ENCODE data around the gene LZTS2. TPM values are rescaled to one million over a fixed set of nuclear protein-coding genes. Genes with fewer than 3 reads are reported as not detected.
A peak's percentile ranks its signal among the peaks of the same experiment; 100 is the strongest.

LZTS2 gene
- total RNA-seq, 1 donor from 2014 or later: 83.2 TPM

- DNase-seq (ENCODE audit: low spot score, unreplicated experiment): no peak
- peaks cover 19% of the 10 kb centered on the region for H3K36me3 Mint-ChIP-seq (ENCODE audit: insufficient read depth)
Observed at GRCh38 chr10:100976906-100977305, 22.7 kb upstream of the LZTS2 start.

GRCh38 chr10:100977436-100977835 lies 22.2 kb upstream of the LZTS2 start:
- TF ChIP-seq CTCF (IDR thresholded peaks at IDR 0.05; ENCODE audit: unreplicated experiment): no peak
- no peaks in the 10 kb centered on the region for H3K27me3 Mint-ChIP-seq
- no peak overlapping the region for H3K4me3 Mint-ChIP-seq (ENCODE audit: low read depth)
- DNase-seq (ENCODE audit: low spot score, unreplicated experiment): no peak
- peaks cover 22% of the 10 kb centered on the region for H3K36me3 Mint-ChIP-seq (ENCODE audit: insufficient read depth)
- no peaks in the 10 kb centered on the region for H3K9me3 Mint-ChIP-seq (ENCODE audit: low read depth)
- H3K27ac Mint-ChIP-seq: no peak overlapping the region
- H3K4me1 Mint-ChIP-seq (ENCODE audit: low read depth): peaks cover 7% of the 10 kb centered on the region

More at GRCh38 chr10:100976906-100977305, 22.7 kb upstream of the LZTS2 start:
- TF ChIP-seq CTCF (IDR thresholded peaks at IDR 0.05; ENCODE audit: unreplicated experiment): no peak
- H3K27me3 Mint-ChIP-seq: no peaks in the 10 kb centered on the region
- peaks cover 12% of the 10 kb centered on the region for H3K4me1 Mint-ChIP-seq (ENCODE audit: low read depth)
- no peaks in the 10 kb centered on the region for H3K9me3 Mint-ChIP-seq (ENCODE audit: low read depth)
- no peak overlapping the region for H3K4me3 Mint-ChIP-seq (ENCODE audit: low read depth)
- peak overlapping the region; percentile 78 for H3K27ac Mint-ChIP-seq

GRCh38 chr10:100978121-100978900 lies 21.3 kb upstream of the LZTS2 start:
- H3K4me3 Mint-ChIP-seq (ENCODE audit: low read depth): no peak overlapping the region
- no peak overlapping the region for H3K27ac Mint-ChIP-seq
- TF ChIP-seq CTCF (IDR thresholded peaks at IDR 0.05; ENCODE audit: unreplicated experiment): no peak
- no peaks in the 10 kb centered on the region for H3K27me3 Mint-ChIP-seq
- H3K36me3 Mint-ChIP-seq (ENCODE audit: insufficient read depth): peaks cover 23% of the 10 kb centered on the region
- peaks cover 3% of the 10 kb centered on the region for H3K4me1 Mint-ChIP-seq (ENCODE audit: low read depth)
- no peaks in the 10 kb centered on the region for H3K9me3 Mint-ChIP-seq (ENCODE audit: low read depth)
- no peak for DNase-seq (ENCODE audit: low spot score, unreplicated experiment)

GRCh38 chr10:100978901-100979195 lies 20.8 kb upstream of the LZTS2 start:
- peaks cover 3% of the 10 kb centered on the region for H3K4me1 Mint-ChIP-seq (ENCODE audit: low read depth)
- H3K27me3 Mint-ChIP-seq: no peaks in the 10 kb centered on the region
- no peak overlapping the region for H3K27ac Mint-ChIP-seq
- H3K4me3 Mint-ChIP-seq (ENCODE audit: low read depth): no peak overlapping the region
- peaks cover 20% of the 10 kb centered on the region for H3K36me3 Mint-ChIP-seq (ENCODE audit: insufficient read depth)
- no peak for TF ChIP-seq CTCF (IDR thresholded peaks at IDR 0.05; ENCODE audit: unreplicated experiment)
- no peak for DNase-seq (ENCODE audit: low spot score, unreplicated experiment)
- H3K9me3 Mint-ChIP-seq (ENCODE audit: low read depth): no peaks in the 10 kb centered on the region

GRCh38 chr10:100979791-100980272 lies 19.8 kb upstream of the LZTS2 start:
- no peak for DNase-seq (ENCODE audit: low spot score, unreplicated experiment)
- Mint-ChIP-seq H3K4me3 (ENCODE audit: low read depth) (no peak overlapping the region), H3K36me3 (ENCODE audit: insufficient read depth) (peaks cover 20% of the 10 kb centered on the region), H3K9me3 (ENCODE audit: low read depth) (no peaks in the 10 kb centered on the region), H3K27me3 (no peaks in the 10 kb centered on the region), H3K4me1 (ENCODE audit: low read depth) (peaks cover 3% of the 10 kb centered on the region), H3K27ac (no peak overlapping the region)
- no peak for TF ChIP-seq CTCF (IDR thresholded peaks at IDR 0.05; ENCODE audit: unreplicated experiment)
